ENCODE data around the gene POLR1H. TPM values are rescaled to one million over a fixed set of nuclear protein-coding genes. Genes with fewer than 3 reads are reported as not detected.

Gene POLR1H
- total RNA-seq, 1 experiment from 2014 or later, result 16.7 TPM

DNA sequence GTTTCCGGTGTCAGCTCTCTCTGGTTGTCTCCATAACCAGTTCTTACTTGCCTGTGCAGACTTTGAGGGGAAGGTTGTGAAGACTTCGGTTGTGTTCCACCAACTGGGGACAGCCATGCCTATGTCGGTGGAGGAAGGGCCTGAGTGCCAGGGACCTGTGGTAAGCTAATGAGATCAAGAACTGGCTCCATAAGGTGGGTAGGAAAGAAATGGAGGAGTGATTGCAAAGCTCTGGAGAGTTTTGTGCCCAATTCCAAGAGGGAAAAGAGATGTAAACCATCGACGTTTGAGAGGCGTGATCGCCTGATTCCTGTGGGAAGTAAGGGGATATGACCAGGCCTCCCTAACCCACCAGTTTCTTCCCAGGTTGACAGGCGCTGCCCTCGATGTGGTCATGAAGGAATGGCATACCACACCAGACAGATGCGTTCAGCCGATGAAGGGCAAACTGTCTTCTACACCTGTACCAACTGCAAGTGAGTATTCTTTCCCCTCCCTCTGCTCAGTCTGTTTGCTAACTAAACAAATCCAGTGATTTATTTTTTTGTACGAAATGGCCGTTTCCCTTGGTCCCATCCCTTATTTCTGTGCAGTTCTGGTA, 893 bp downstream of the POLR1H start:
- DNase-seq (ENCODE audit: low spot score), result peak; percentile 27

DNA sequence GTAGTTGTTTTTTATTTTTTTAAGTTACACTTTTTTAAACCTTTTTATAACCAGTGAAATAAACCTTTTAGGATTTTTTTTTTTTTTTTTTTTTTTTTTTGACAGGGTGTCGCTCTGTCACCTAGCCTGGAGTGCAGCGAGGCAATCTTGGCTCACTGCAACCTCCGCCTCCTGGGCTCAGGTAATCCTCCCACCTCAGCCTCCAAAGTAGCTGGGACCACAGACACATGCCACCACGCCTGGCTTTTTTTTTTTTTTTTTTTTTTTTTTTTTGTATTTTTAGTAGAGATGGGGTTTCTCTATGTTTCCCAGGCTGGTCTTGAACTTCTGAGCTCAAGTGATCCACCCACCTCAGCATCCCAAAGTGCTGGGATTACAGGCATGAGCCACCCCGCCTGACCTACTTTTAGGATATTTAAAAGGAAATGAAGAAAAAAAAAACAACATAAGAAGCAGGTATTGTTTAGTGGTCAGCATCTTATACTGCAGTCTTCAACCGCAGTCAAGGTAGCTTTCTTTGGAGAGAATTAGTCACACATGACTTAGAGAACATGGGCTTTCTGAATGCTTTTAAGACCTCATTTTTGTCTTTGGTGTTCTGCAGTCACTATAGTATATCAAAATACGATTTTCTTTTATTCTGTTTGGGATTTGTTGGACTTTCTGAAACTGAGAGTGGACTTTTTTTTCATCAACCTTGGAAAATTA, 1.6 kb downstream of the POLR1H start:
- DNase-seq (ENCODE audit: low spot score), result no peak

DNA sequence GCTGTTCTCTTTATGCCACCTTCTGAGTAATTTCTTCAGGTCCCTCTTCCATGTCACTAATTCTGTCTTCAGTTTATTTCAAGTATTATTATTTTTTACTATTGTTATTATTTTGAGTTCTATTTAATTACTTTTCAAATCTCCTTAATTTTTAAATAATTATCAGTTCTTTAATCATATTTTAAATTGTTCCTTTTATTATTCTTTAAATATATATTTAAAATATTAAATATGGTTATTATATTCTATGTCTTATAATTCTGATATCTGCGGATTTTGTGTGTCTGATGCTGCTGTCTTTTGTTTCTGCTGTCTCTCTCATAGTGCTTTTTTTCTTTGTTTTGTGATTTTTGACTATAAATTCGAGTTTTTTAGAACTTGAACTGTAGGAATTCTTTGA, 2.2 kb downstream of the POLR1H start:
- no peak for DNase-seq (ENCODE audit: low spot score)

DNA sequence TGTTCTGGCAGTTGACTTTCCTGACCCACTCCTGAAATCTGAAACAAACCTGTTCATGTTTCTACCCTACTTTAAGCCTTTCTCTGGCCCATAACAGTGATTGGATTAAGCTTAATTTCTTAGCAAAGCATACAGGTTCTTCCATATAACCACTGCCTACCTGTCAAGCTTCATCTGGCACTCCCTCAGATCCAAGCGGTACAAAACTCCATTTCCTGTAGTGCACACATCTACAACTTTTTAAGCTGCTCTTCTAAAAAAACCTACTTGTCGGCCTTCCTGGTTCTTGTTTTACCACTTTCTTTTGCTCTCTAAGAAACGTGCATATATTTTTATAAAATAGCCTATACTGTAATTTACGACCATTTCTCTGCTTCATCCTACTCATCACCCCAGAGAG, 5.0 kb downstream of the POLR1H start:
- DNase-seq (ENCODE audit: low spot score), result no peak

DNA sequence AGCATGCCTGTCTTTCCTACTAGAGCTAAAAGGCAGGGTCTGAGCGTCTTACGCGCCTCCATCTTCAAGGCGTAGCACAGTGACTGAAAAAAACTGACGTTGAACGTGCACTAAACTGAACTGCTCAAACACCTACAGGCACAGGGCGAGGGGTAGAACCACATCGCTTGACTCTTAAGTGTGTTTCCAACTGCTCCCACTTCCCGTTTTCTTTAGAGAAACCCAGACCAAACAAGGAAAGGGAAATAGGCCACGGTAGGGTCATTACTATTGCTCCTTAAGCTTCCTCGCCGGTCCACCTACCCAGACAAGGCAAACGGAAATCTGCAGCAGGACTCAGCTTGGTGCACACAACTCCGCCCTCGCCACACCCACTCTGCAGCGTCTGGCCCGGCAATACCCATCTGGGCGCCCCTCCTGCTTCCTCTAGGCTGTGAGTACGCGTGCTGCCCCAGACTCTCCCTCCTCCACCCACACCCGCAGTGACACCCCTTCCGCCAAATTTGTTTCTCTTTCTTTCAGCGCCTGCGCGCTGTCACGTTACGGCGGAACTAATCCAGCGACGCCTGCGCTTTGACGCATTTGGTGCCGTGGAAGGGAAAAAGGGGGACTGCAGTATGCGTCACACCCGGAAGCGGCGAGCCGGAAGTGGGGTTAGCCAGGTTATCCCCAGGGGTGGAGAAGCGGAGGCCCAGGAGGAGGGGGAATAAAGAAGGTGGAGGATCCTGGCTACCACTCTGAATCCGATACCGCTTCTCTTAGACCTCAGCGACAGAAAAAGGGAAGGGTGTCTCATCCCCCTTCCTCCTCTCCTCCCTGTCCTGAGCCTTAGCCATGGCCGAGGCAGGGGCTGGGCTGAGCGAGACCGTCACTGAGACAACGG, 5.8 kb downstream of the POLR1H start, which contains the start of gene PPP1R11:
Gene PPP1R11, plus strand, starts transcription at position 622 of the 883 bp plus-strand sequence. Its CDS starts 213 bp downstream, at position 835.
- DNase-seq (ENCODE audit: low spot score), result peak; percentile 98

DNA sequence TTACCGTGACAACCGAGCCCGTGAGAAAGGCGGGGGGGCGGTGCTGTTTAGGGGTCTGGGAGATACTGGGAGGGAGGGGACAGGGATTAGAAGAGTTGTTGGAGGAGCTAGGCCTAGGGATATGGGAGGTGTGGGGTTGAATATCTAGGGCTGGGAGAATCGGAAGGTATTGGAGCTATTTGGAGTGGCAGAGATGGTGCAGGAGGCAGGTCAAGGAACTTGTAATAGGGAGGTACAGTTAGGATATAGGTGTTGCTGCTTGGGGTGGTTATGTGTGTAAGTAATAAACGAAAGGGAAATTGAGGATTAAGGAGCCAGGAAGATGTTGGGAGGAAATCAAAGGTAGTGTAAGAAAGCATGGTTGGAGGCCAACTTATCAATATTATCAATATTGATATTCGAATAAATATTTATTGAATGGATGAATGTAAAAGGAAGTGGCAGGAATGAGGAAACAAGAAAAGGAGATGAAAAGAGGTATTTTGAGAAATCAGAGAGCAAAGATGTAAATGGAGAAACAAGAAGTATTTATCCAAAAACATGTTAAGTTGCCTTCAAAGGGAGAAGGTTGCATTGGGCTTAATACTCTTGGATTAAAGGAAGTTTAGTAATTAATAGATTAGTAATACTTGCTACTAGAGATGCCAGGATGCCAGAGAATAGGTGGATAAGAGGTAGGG, 6.5 kb downstream of the POLR1H start:
- DNase-seq (ENCODE audit: low spot score), result no peak

DNA sequence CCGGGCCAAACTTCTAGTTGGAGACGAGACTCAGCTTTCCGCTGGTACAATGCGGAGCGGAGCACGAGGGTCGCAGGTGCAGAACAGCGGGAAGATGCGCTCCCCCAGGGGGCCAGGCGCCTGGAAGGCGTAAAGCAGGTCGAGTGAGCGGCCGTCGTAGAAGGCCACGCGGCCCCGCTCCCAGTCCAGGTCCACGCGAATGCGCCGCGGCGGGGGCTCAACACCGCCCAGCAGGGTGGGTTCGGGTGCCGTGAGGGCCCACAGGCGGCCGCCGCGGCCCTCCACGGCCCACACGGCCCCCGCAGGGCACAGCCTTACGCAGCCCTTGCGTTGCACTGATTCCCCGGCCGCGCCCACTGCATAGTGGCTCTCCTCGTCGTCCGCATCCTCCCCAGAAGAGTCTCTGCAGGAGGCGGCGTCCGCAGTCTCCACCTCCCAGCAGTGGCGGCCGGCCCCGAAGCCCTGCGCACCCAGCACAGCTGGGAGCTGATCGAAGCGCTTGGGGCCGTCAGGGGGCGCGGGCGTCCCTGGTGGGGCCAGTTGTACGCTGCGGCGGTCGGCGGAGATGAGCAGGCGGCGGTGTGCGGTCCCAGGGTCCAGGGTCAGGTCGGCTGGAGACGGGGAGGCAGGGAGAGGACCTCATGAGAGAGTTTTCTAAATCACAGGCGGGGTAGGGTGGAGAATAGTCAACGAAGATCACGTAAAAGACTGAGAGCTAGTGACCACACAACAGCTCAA, 10.2 kb downstream of the POLR1H start:
- DNase-seq (ENCODE audit: low spot score), result no peak

DNA sequence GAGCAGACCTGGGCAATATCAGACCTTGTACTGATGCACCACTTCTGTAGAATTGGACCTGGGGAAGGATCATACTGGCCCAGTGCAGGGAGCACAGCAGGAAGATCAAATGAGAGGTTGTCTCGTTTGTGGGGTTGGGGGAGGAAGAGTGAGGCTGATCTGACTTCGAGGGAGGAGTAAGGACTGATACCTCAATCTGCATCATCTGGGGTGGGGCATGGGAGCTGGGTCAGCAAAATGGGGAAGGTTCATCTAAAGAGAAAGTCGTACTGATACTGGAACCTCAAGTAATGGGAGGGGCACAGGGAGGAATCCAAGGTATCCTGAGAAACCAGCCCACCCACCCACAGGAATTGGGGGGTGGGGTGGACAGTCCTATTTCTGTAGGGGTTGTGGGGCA, 10.8 kb downstream of the POLR1H start:
- DNase-seq (ENCODE audit: low spot score), result no peak

DNA sequence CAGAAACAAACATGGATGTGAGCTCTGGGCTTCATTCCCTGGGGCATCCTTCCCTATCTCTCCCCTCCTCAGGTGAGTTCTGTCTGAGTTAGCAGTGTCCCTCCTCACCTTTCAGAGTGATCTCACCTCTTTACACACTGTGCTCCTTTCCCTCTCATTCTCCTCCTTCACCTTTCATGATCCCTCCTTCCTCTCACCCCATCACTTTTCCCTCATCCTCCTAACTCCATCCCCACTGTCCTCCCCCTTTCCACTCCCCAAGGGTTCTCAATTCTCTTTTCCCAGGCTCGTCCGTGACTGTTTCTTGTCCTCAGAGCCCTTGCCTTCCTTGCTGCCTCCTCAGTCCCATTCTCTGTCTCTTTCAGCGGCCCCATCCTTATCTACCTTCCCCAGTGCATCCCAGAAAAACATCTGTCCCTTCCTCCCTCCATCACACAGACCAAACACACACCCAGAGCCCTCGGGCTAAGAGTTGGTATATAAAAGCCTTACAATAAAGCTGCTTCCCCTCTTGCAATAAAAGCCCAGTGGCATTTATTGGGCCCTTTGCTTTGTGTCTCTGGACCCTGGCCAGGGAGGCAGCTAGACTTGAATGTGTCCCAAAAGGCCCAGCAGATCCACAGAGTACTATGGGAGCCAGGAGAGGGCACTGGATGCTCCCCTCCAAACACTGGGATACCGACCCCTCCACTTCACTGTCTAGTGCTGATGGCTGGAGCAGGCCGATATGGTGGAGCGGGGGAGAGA, 12.6 kb downstream of the POLR1H start:
- DNase-seq (ENCODE audit: low spot score), result no peak

DNA sequence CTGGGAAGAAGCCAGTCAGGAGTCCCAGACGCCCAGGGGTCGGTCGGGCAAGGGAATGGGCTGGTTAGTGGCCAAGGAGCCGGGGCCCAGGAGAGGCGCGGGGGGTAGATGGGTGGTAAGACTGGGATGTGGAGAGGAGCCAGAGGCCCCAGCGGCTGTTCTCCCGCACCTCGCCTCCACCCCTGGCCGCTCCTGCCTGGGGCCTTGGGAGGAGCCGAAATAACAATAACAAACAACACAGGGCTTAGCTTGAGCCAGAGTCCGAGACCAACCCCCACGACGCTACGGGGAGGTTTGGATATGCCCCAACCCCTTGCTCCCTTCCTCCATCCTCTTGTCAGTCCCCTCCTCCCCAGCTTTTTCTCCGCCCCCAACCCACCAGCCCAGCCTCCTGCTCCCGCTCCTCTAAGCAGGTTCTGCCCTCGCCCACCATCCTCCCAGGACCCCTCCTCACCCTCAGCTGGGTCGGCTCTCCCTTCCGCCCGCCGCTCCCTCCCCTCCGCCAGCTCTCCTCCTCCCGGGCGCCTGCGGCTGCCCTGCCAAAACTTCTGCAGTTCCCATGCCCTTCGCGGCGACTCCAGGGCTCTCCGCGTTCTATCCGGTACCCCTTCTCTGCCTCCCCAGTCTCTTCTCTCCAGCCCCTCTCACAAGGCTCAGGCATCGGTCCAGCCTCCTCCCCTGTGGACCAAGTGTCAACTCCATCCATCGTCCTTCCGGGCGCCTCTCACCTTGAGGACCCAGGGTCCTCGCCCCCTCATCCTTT, 13.4 kb downstream of the POLR1H start:
- no peak for DNase-seq (ENCODE audit: low spot score)

DNA sequence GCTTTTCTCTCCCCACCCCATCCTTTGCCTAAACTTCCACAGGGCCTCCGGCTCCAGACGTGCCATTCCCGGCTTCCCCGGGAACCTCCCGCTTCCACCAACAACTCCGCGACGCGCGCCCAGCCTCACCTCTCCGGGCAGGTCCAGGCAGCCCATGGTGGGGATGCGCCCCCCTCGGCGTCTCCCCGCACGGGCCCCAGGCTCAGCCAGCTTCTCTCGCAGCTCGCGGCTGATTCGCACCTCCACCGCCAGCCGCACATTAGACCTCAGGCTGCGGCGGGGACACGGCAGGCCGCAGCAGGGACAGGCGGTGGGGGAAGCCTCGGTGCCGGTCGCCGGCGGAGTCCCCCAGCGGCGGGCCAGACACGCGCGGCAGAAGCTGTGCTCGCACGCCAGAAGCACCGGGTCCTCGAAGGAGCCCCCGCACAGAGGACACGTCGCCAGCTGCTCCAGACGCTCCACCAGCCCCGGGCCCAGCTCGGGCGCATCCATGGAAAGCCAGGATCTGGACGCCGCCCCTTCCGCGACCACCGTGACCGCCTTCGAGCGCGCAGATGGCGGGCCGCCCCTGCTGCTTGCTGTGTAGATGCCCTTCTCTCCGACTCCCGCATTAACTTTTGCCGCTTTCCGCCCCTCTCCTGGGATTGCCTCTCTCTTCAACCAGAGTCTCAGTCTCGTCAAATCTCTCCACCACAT, 14.2 kb downstream of the POLR1H start, which contains the start of gene RNF39:
Gene RNF39, minus strand, starts transcription at position 676 of the 696 bp plus-strand sequence. Its CDS starts 184 bp downstream, at position 492.
- DNase-seq (ENCODE audit: low spot score), result no peak

DNA sequence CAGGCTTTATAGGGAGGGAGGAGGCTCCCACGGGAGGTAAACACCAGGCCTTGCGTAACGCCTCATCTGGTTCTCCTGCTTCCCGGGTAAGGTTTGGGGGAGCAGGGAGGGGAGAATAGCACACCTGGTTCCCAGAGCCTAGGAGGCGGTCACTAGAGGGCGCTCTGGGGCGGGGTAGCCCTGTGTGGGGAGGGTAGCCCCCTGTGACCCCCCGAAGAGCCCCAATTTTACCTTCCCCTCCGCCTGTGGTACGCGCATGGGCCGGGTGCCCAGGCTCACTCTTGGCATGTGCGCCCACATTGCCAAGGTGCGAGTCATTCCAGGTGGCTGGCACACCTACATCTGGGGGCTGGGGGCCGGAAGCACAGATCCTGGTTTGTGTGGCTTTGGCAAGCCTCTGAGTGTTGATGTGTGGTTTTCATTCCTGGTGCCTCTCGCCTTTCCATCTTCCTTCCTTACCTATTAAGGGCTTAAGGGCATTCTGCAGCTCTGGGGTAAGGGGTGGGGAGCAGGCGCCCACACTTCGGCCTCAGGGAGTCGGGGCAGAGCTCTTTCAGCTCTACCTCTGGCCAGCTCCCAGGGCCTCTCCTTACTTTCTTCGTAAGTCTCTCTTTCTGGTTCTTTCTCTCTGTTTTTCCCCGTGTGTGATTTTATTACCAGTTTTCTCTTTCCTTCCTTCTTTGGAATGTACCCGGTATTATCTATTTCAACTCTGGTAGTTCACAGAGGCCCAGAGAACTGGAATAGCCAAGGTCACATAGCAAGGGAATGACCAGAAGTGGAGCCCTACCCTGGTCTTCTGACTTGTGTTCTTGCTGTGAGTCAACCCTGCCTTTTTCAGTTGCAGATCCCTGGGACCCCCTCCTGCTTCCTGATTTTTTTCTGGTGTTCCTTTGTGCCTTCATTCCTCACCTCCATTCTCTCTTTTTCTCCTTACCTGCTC, 15.0 kb downstream of the POLR1H start:
- DNase-seq (ENCODE audit: low spot score), result peak; percentile 54

DNA sequence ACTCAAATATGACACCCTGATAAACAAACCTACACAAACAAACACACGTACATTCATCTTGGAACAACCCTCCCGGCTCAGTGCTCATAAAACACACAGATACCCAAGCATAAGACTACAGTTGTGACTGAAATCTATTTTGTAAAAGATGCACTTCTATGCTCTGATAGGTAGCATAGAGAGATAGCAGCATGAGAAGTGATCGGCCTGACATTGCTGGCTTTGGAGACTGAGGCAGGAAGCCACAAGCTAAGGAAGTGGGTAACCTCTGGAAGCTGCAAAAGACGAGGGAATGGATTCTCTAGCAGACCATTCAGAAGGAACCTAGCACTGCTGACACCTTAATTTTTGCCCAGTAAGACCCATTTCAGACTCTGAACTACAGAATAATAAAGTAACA, 16.2 kb downstream of the POLR1H start:
- no peak for DNase-seq (ENCODE audit: low spot score)

DNA sequence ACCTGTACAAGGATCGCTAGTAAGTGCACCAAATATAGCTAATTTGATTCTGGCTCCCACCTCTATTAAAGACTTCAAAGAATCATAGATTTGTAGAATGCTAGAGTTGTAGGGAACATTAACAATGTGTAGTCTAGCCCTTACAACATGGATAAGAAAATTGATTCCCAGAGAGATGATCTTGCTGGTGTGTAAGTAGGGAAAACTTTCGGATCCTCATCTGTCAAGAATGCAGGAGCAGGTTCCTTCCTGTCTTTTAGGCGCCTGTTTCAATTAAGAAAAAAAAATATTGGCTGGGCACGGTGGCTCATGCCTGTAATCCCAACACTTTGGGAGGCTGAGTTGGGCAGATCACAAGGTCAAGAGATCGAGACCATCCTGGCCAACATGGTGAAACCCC, 26.8 kb downstream of the POLR1H start:
- no peak for DNase-seq (ENCODE audit: low spot score)

DNA sequence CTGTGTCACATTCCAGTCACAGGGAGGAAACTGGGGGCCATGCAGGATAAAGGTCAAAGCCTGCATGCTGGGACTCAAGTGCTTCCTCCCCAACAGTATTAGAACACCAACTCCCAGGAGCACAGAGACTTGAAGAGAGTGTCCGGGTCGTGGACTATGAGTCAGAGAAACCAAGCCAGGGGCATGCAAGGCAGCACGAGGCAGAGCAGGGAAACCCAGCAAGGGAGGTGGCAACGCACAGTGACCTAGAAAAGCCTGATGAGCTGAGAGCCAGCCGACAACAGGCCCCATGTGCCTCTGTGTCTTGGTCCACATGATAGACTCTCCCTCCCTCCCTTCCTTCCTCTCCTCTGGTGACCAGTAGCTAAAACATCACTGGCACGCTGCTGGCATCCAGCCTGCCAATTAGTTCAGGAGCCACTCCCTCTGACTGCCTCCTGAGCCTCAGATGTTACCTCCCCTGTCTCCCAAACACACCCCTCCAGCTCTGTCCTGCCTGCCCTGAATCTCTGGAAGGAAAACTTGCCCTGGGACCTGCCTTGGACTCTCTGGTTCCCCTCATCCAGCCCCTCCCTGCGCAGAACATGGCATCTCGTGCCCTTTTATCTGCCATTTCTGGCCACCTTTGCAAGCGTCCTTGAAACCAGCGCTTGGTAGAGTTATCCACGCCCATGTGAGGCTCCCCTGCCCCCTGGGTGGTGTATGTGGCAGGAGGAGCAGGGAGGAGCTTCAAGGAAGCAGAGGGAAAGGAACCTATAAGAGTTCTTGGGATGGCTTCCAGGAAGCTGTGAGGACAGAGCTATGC, 30.7 kb downstream of the POLR1H start:
- DNase-seq (ENCODE audit: low spot score), result peak; percentile 91

DNA sequence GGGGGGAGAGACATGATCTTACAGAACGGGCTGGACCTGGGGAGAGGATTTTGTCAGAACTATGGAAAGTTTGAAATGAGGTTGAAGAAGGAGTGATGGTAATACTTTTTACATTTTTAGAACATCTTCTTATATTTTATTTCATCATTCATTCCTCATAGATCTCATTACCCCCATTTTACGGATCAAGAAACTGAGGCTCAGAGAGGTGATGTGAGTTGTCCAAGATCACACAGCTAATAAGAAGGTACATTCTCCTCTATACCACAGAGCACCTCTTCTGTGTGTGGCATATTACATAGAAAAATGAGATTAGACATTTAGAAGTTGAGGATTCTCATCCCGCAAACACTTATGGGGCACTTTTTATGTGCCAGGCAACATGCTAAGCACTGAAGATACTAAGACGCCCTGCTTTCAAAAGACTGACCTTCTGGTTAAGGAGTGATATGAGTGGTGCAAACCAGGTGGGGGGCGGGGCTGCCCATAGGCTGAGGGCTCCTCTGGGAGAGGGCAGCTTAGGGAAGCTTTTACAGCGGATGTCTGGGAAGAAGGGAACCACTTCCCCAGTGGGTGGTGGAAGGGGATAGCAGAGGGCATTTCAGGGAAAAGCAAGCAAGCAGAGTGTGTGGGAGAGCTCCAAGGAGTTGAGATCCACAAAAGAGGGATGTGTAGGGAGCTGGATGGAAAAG, 31.9 kb downstream of the POLR1H start:
- DNase-seq (ENCODE audit: low spot score), result no peak

Data from A172 (cell line).